PFSK-1 (cell line): ENCODE results near the gene CASP10.

ENCODE experiments used
- FOXP2 ChIP-seq: optimal IDR thresholded peaks from 2 replicates; pipeline ENCODE3; 2011; ENCODE audit warnings: borderline replicate concordance, control low read depth, inconsistent platforms; ENCODE audit not compliant: insufficient read depth; ENCODE audit errors: extremely low read length, extremely low read depth
- REST ChIP-seq, 2 experiments: IDR thresholded peaks; 2 replicates each; pipeline versions ENCODE4 v1.6.1 to v1.8.0; 2011 to 2012; ENCODE audit warnings: low read depth in 2 of 2, low read length in 2 of 2, control low read depth in 1 of 2, inconsistent platforms in 1 of 2, mild to moderate bottlenecking in 1 of 2, moderate library complexity in 1 of 2; ENCODE audit not compliant: insufficient read depth in 1 of 2
- TAF1 ChIP-seq: IDR thresholded peaks from 2 replicates; pipeline ENCODE4 v1.6.1; 2012; ENCODE audit warnings: low read length, control low read depth, borderline replicate concordance; ENCODE audit not compliant: insufficient read depth

- no peak for TF ChIP-seq TAF1
- no peak for TF ChIP-seq FOXP2
- TF ChIP-seq REST (IDR thresholded peaks at IDR 0.05; ENCODE audit: insufficient read depth in 1 of 2, low read depth in 2 of 2, low read length in 2 of 2): no peak
Observed at GRCh38 chr2:201233192-201233811, 50.4 kb downstream of the CASP10 start.
